Measurements from ENCODE around the gene PCSK4. TPM values are rescaled to one million over a fixed set of nuclear protein-coding genes. Genes with fewer than 3 reads are reported as not detected.

PCSK4 gene
- polyA plus RNA-seq, 1 of the 3 experiments (the other 2 are of a cell fraction), result 6.6 TPM

- Histone ChIP-seq H3K4me2 (peak overlapping the region; percentile 97), H3K36me3 (replicated peaks in 1 of 2; ENCODE audit: control insufficient read depth in 1 of 2, insufficient read depth in 2 of 2, low read length in 1 of 2) (peaks cover 30 to 36% of the 10 kb centered on the region in 2 experiments), H3K9ac (no peak overlapping the region; the same call in 1 of the 2 replicates)
Observed at GRCh38 chr19:1440418-1440801, 49.7 kb downstream of the PCSK4 start.

More at GRCh38 chr19:1440418-1440801, 49.7 kb downstream of the PCSK4 start:
- POLR2A ChIA-PET, result no interaction called here
- Histone ChIP-seq H4K20me1 (ENCODE audit: insufficient read depth) (peaks cover 63% of the 10 kb centered on the region), H3K27ac (ENCODE audit: low read depth in 2 of 2, low read length in 1 of 2) (no peak overlapping the region), H3F3A (replicated peaks; ENCODE audit: insufficient read depth) (peaks cover 66% of the 10 kb centered on the region), H3K27me3 (ENCODE audit: insufficient read depth) (no peaks in the 10 kb centered on the region), H3K9me2 (no peaks in the 10 kb centered on the region), H2AFZ (ENCODE audit: low read depth) (no peak overlapping the region), H3K9me3 (no peaks in the 10 kb centered on the region), H3K4me1 (ENCODE audit: control insufficient read depth in 1 of 2, insufficient read depth in 2 of 2, low read depth in 1 of 2, low read length in 1 of 2) (peaks cover 5 to 19% of the 10 kb centered on the region in 2 experiments; a peak in 3 of 4 replicates), H3K4me3 (ENCODE audit: low read depth in 2 of 2, low read length in 1 of 2) (peak overlapping the region; percentile 80 to 81), H3K79me2 (ENCODE audit: insufficient read depth) (peaks cover 43% of the 10 kb centered on the region)
- TF ChIP-seq SIN3A (IDR thresholded peaks at IDR 0.05; ENCODE audit: borderline replicate concordance, low read depth, low read length) (no peak), FOXM1 (IDR thresholded peaks at IDR 0.05; ENCODE audit: low read depth) (no peak), USF1 (IDR thresholded peaks at IDR 0.05; ENCODE audit: borderline replicate concordance, low read depth) (no peak), FOSL2 (IDR thresholded peaks at IDR 0.05; ENCODE audit: borderline replicate concordance, low read depth) (no peak), MEF2A (IDR thresholded peaks at IDR 0.05; ENCODE audit: borderline replicate concordance, low read depth) (no peak), ZBTB33 (IDR thresholded peaks at IDR 0.05; ENCODE audit: borderline replicate concordance, low read depth) (no peak), EZH2phosphoT487 (IDR thresholded peaks at IDR 0.05; ENCODE audit: borderline replicate concordance, low read depth) (no peak), ELF1 (IDR thresholded peaks at IDR 0.05) (no peak), RAD21 (IDR thresholded peaks at IDR 0.05; ENCODE audit: low read length) (no peak), JUND (IDR thresholded peaks at IDR 0.05) (no peak), CTCF (IDR thresholded peaks at IDR 0.05) (no peak), MXI1 (IDR thresholded peaks at IDR 0.05; ENCODE audit: low read depth, low read length) (no peak), GATA2 (CRISPR knock-in tag; IDR thresholded peaks at IDR 0.05) (no peak), YY1 (IDR thresholded peaks at IDR 0.05; ENCODE audit: low read depth) (no peak), RFX5 (IDR thresholded peaks at IDR 0.05; ENCODE audit: low read length) (no peak), TCF12 (IDR thresholded peaks at IDR 0.05) (no peak), SMC3 (IDR thresholded peaks at IDR 0.05; ENCODE audit: low read depth, low read length) (no peak), TEAD4 (IDR thresholded peaks at IDR 0.05; ENCODE audit: borderline replicate concordance, insufficient read depth) (no peak), POLR2AphosphoS5 (IDR thresholded peaks at IDR 0.05; ENCODE audit: low read depth, low read length) (no peak)
- no peak for DNase-seq
- WGBS (ENCODE audit: low lambda C conversion rate), result 83% methylated on average over 8 of the region's 15 CpGs
- CTCF ChIA-PET, result interaction anchor here (1.3 to 1.4 kb wide), 2 partner anchors 33 to 63 kb away, joined by 3 to 4 read pairs; no protein-coding TSS in a partner anchor

All from SK-N-SH (cell line).